Measurements from ENCODE around the gene DUSP12.
A peak's percentile ranks its signal among the peaks of the same experiment; 100 is the strongest.

The DUSP12 gene

DNA sequence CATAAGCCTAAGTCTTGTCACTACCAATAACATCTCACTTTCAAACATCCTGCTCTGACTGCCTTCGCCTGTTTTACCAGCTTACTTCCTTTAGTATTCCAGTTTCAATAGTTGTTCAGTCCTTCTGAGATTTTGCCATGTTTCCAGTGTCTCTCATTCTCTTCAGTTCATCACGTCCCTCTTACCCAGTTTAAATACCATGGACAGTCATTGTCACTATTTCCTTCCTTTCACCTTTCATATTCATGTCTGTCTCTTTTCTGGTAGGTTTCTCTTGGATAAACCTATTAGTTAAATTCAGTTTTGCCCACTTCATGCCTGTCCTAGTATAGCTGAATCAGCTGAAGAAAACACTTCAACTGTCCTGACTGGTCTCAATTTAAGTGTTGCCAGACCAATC is 22.4 kb downstream of the DUSP12 start:
- no peak for DNase-seq

DNA sequence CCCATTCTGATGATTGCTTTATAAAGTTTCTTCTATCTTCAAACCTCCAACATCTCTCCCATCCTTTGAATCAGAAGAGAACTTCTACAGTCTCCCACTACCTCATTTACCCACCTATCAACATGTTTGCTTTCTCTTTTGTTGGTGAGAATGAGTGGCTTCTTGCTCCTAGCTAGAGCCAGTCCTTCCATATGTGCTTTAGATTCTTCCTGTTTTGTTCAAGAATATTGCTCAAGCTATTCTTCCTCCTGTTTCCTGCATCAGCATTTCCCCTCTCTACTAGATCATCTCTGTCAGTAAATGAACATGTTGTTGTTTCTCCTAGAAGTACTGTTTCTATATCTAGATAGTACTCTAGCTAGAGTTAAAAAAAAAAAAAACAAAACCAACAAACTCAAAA is 22.8 kb downstream of the DUSP12 start:
- DNase-seq = no peak

DNA sequence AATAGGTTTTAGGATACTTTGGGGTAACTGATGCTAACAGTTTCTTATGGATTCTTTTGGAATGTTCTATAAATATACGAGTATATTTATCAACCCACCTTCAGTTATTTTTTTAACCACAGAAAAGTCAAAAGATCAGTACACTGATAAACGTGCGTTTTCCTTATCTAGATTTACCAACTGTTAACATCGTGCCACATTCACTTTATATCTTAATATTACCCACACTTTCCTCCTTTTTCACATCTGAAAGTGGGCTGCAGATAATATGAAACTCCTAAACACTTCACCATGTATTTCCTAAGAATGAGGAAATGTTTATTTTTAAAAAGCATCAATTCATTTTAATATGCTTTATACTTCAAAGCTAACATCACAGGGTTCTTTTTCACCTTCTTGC is 24.2 kb downstream of the DUSP12 start:
- DNase-seq = no peak

DNA sequence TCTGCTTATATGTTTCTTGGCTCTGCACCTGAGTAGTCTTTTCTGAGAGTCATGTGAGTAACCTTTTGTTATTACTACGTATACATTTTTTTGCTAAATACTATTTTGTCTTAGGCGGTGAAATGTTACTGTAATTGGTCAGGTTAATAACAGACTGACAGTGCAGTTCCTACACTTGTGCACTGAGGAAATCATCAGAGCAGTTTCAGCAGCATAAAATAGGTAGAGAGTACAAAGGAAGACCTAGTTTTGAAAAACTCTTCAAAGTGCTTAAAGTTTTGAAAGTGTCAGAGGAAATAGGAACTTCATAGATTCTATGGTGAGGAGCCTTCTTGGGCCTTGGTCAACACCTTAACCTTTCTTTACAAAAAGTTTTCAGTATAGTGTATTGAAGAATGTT is 27.7 kb downstream of the DUSP12 start:
- no peak for DNase-seq

DNA sequence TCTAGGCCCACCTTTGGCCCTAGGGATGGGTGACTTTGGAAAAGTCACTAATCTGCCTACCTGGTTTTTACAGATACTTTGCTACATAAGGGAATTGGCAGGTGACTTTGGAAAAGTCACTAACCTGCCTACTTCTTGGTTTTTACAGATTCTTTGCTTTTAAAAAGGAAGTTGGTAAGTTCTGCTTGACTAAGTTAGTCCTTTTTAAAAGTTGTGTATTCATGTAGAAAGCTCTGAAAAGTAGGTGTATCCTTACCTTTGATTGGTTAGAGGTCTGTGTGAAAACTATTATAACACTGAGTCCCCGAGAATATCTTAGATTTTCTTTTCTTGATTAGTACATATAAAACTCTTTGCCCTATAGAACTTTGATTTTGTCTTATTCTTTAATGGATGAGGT is 28.9 kb downstream of the DUSP12 start:
- DNase-seq = no peak

DNA sequence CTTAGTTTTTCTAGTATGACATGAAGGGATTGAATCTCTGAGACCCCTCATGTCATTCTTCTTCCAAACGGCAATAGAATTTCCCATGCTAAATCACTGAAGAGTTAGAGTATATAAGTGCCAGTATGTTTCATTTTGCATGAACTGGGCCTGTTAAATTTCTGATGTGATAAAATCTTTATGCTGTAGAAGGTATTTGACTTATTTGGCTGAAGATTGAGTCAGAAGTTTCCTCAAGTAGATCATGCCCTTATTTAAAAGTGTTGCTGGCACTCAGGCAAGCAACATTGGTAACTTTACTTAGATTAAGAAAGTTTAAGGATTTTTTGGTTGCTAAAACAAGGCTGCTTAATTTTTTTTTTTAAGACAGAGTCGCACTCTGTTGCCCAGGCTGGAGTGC is 29.8 kb downstream of the DUSP12 start:
- no peak for DNase-seq

DNA sequence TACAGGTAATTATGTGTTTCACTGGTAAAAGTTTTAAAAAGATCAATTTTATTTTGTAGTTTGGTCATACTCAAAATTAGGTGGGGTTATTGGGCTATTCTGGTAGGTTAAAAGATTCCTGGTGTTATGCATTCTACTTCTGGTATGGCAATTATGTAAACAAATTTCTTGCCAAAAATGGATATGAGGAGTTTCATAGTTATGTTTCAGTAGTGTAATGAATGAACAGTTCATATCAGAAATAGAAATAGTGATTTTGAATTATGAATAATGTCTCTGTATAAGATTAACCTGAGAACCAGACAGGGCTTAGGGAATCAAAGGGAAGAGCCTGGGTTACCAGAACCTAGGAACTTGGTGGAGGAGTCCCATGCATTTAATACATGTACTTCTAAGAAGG is 32.4 kb downstream of the DUSP12 start:
- no peak for DNase-seq

DNA sequence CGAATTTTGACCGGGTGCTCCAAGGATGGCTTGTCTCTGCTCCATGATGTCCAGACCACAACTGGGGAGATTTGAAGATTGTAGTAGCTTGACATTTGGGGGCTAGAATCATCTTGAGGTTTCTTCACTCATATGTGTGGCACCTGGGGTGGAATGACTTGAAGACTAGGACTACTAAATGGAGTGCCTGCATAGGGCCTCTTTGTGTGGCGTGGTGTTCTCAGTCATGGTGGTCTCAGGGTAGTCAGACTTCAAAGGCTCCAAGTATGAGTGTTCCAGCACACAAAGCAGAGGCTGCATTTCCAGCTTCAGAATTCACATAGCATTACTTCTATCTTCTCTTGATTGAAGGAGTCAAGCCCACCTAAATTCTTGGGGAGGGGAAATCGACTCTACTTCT is 33.3 kb downstream of the DUSP12 start:
- DNase-seq = no peak

DNA sequence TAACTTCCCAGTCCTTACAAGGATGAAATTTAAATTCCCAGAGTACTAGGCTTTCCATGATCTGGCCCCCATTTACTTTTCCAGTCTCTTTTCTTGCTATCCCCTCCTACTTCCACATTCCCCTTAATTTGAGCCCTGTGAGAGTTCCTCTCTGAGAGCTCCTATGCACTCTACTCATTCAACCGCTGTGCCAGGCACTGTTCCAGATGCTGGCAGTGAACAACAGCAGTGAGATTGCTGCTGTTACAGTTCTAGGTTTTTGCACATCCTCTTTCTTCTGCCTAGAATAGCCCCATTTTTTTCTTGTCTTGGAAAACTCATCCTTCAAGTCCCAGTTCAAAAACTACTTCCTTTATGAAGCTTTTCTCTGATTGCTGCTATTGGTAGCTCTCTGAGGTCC is 35.4 kb downstream of the DUSP12 start:
- no peak for DNase-seq

DNA sequence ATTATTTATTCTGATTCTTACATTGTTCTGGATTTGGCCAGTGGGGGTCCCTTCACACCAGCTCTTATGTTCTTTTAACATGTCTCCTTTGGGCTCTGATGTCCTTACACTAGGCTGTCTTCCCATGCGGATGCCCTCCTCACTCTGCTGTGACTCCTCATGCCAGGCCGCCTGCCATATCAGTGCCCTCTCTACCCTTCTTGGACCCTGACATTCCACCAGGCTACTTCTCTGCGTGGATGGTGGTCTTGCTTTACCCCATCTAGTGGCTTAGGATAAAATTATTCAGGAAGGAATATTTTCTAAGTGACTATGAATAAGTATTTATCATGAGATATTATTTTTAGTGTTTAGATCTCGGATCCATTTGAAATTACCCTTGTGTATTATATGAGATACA is 37.8 kb downstream of the DUSP12 start:
- no peak for DNase-seq

DNA sequence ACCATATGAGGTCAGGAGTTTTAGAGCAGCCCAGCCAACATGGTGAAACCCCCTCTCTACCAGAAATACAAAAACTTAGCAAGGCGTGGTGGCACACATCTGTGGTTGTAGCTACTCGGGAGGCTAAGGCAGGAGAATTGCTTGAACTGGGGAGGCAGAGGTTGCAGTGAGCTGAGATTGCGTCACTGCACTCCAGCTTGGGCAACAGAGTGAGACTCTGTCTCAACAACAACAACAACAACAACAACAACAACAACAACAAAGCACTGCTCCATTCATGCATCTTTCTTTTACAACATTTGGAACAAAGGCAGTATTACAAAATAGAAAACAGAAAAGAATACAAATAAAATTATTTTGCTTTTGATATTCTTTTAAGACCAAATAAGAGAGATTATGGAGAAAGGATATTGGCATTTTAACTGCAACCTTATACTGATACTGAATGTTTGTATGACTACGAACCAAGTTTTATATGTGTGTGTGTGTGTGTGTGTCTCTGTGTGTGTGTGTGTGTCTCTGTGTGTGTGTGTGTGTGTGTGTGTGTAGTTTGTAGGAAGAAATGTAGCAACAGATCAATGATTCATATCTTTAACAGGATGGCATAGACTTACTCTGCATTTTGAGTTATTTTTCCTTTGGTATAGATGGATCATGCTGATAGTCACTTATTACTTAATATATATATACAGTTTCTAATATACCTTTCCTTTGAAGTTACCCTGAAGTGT is 41.2 kb downstream of the DUSP12 start:
- DNase-seq = no peak

DNA sequence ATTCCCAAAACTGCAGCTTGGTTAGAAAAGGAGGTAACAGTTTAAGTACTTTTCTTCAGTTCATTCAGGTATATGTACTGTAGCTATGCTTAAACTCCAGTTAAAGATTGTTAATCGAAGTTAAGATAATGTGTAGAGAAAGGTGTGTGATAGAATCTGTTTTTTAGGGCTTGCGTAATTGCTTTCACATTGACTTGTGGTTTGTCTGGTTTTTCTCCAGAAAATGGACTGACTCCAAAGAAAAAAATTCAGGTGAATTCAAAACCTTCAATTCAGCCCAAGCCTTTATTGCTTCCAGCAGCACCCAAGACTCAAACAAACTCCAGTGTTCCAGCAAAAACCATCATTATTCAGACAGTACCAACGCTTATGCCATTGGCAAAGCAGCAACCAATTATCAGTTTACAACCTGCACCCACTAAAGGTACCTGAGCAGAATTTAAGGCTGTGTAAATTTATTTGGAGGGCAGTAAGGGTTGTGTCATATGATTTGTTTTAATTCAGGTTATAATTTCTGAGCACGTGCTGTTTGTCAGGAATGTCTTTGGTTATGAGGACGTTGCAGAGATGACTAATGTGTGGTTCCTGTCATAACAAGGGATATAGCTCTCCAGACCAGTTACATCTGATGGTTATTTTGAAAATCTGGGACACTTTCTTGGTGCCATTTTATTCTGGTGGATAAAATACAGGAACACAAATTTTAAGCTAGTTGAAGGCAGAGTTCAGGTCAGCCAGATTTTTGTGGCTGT is 42.5 kb downstream of the DUSP12 start:
- no peak for DNase-seq

DNA sequence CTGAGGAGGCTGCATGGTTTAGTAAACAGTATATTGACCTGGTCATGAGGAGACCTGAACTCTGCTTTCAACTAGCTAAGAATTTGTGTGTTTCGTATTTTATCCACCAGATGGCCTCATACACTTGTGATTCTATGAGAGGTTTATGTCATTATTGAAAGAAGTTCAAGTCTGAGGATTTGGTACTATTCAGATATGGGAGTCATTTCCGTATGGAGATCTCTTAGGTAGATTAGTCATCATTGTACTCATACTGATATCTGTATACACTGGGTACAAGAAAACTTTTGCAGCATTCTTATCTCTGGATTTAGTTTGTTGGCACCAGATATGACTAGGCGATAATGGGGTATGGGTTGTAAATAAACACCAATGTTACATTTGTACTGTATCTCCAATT is 43.2 kb downstream of the DUSP12 start:
- DNase-seq = peak; percentile 75

DNA sequence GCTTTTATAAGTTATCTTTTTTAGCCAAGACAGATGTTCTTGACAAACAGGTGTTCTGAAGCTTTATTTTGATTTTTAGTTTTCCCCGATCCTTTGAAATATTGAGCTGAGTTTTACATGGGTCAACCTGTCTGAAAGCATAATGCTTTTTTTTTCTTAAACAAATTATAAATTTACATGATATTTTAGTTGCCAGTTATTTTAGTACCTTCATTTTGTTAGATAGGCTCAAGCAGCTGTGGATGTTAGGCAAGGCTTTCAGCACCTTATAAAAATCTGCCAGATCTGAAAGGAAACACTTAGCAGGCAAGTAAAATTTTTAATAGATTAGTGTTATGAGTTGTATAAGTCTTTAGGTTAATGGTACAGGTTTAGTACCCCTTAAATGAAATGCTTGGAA is 50.2 kb downstream of the DUSP12 start:
- no peak for DNase-seq

DNA sequence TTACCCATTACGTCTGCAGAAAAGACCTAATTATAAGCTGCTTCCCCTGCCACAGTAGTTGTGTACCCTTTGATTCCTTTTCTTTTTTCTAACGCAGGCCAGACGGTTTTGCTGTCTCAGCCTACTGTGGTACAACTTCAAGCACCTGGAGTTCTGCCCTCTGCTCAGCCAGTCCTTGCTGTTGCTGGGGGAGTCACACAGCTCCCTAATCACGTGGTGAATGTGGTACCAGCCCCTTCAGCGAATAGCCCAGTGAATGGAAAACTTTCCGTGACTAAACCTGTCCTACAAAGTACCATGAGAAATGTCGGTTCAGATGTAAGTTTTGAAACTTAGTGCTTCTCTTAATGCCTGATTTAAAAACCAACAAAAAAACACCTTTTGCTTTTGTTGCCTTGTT is 52.4 kb downstream of the DUSP12 start:
- DNase-seq = no peak

DNA sequence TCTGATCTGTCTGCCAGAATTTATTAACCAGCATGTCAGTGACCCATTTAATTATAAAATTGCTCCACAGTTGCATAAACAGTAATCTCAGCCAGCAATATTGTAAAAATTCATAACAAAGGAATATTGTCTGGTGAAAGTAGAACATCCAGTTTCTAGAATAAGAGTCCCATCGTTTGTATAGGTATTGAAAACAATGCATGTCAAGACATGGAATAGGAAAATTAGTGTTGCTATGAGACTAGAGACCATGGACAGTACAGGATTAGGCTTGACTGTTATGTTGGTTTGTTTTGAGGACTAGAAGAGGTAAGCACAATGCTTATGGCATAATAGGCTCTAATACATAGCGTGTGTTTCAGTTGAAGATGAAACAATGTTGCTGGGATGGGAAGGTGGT is 53.6 kb downstream of the DUSP12 start:
- no peak for DNase-seq

DNA sequence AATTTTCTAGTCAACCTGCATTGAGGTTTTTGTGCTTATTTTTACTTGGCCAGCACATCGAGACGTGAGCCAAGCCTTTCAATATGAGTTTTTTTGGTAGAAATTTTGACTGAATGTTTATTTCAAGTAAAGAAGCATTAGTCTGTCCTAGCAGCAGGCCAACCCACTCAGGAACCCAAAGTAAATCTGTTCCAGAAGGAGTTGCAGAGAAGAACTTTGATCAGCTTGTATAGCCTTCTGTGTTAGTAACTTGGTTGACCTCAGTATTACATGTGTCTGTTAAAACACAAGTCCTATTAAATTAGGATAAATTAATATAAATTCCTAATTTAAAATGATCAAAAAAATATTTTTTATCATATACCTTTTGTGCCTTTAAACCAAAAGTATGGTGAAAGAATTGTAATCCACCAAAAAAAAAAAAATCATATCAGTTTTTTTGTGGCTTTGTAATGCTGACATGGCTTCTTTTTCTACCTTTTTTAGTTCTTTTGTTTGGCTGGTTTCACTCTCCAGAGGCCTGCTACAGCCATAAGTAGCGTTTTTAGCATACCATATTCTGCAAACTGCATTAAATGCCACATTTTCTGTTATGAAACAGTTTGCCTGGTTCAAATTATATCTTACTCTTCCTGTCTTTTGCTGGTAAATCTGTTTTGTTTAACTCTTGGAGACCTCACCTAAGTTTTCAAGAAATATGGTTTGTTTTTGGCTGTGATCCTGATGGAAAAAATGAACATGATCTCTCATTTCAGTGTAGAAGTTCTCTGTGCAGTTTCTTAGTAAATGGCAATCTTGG is 56.0 kb downstream of the DUSP12 start:
- DNase-seq = no peak
